ENCODE data around the gene FBRSL1.

DNA sequence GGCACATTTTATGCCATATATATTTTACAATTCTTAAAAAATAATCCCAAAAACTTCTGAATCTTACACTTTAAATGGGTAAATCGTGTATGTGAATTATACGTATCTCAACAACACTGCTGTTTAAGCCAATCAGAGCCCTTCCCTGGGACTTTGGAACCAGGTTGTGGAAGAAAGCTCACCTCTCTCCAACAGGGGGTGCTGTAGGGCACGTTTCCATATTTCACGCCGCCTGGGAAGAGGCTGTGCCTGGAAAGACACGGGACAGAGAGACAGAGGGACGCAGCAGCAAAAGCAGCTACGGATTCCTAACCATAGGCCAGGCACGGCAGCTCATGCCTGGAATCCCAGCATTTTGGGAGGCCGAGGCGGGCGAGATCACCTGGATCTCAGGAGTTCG lies 29.4 kb upstream of the FBRSL1 start:
- TF ChIP-seq, protein P1, sequence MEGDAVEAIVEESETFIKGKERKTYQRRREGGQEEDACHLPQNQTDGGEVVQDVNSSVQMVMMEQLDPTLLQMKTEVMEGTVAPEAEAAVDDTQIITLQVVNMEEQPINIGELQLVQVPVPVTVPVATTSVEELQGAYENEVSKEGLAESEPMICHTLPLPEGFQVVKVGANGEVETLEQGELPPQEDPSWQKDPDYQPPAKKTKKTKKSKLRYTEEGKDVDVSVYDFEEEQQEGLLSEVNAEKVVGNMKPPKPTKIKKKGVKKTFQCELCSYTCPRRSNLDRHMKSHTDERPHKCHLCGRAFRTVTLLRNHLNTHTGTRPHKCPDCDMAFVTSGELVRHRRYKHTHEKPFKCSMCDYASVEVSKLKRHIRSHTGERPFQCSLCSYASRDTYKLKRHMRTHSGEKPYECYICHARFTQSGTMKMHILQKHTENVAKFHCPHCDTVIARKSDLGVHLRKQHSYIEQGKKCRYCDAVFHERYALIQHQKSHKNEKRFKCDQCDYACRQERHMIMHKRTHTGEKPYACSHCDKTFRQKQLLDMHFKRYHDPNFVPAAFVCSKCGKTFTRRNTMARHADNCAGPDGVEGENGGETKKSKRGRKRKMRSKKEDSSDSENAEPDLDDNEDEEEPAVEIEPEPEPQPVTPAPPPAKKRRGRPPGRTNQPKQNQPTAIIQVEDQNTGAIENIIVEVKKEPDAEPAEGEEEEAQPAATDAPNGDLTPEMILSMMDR (IDR thresholded peaks at IDR 0.05; ENCODE audit: control extremely low read depth in 1 of 3, insufficient read depth in 1 of 3, low read depth in 1 of 3, low read length in 3 of 3) = peak in 2 of 3 experiments; percentile 66 to 79; a peak in 3 of 4 replicates
- TF ChIP-seq, protein P2, sequence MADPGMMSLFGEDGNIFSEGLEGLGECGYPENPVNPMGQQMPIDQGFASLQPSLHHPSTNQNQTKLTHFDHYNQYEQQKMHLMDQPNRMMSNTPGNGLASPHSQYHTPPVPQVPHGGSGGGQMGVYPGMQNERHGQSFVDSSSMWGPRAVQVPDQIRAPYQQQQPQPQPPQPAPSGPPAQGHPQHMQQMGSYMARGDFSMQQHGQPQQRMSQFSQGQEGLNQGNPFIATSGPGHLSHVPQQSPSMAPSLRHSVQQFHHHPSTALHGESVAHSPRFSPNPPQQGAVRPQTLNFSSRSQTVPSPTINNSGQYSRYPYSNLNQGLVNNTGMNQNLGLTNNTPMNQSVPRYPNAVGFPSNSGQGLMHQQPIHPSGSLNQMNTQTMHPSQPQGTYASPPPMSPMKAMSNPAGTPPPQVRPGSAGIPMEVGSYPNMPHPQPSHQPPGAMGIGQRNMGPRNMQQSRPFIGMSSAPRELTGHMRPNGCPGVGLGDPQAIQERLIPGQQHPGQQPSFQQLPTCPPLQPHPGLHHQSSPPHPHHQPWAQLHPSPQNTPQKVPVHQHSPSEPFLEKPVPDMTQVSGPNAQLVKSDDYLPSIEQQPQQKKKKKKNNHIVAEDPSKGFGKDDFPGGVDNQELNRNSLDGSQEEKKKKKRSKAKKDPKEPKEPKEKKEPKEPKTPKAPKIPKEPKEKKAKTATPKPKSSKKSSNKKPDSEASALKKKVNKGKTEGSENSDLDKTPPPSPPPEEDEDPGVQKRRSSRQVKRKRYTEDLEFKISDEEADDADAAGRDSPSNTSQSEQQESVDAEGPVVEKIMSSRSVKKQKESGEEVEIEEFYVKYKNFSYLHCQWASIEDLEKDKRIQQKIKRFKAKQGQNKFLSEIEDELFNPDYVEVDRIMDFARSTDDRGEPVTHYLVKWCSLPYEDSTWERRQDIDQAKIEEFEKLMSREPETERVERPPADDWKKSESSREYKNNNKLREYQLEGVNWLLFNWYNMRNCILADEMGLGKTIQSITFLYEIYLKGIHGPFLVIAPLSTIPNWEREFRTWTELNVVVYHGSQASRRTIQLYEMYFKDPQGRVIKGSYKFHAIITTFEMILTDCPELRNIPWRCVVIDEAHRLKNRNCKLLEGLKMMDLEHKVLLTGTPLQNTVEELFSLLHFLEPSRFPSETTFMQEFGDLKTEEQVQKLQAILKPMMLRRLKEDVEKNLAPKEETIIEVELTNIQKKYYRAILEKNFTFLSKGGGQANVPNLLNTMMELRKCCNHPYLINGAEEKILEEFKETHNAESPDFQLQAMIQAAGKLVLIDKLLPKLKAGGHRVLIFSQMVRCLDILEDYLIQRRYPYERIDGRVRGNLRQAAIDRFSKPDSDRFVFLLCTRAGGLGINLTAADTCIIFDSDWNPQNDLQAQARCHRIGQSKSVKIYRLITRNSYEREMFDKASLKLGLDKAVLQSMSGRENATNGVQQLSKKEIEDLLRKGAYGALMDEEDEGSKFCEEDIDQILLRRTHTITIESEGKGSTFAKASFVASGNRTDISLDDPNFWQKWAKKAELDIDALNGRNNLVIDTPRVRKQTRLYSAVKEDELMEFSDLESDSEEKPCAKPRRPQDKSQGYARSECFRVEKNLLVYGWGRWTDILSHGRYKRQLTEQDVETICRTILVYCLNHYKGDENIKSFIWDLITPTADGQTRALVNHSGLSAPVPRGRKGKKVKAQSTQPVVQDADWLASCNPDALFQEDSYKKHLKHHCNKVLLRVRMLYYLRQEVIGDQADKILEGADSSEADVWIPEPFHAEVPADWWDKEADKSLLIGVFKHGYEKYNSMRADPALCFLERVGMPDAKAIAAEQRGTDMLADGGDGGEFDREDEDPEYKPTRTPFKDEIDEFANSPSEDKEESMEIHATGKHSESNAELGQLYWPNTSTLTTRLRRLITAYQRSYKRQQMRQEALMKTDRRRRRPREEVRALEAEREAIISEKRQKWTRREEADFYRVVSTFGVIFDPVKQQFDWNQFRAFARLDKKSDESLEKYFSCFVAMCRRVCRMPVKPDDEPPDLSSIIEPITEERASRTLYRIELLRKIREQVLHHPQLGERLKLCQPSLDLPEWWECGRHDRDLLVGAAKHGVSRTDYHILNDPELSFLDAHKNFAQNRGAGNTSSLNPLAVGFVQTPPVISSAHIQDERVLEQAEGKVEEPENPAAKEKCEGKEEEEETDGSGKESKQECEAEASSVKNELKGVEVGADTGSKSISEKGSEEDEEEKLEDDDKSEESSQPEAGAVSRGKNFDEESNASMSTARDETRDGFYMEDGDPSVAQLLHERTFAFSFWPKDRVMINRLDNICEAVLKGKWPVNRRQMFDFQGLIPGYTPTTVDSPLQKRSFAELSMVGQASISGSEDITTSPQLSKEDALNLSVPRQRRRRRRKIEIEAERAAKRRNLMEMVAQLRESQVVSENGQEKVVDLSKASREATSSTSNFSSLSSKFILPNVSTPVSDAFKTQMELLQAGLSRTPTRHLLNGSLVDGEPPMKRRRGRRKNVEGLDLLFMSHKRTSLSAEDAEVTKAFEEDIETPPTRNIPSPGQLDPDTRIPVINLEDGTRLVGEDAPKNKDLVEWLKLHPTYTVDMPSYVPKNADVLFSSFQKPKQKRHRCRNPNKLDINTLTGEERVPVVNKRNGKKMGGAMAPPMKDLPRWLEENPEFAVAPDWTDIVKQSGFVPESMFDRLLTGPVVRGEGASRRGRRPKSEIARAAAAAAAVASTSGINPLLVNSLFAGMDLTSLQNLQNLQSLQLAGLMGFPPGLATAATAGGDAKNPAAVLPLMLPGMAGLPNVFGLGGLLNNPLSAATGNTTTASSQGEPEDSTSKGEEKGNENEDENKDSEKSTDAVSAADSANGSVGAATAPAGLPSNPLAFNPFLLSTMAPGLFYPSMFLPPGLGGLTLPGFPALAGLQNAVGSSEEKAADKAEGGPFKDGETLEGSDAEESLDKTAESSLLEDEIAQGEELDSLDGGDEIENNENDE (IDR thresholded peaks at IDR 0.05; ENCODE audit: insufficient replicate concordance, low read length) = no peak
- TF ChIP-seq SAP30 (IDR thresholded peaks at IDR 0.05; ENCODE audit: insufficient read depth, insufficient replicate concordance, low read length) = no peak
- TF ChIP-seq EGR1 (IDR thresholded peaks at IDR 0.05; ENCODE audit: borderline replicate concordance, low read depth, low read length) = no peak
- TF ChIP-seq POLR2AphosphoS5 (IDR thresholded peaks at IDR 0.05; ENCODE audit: low read depth, low read length) = no peak
